HCT116 (cell line): ENCODE measurements around the gene DYRK2.

Experiments
- YY1 ChIP-seq: IDR thresholded peaks from 2 replicates; pipeline ENCODE4 v1.6.1; 2011; ENCODE audit warnings: low read length, low read depth, moderate library complexity, mild to moderate bottlenecking; ENCODE audit not compliant: insufficient replicate concordance; ENCODE audit errors: extremely low read depth
- TF ChIP-seq, protein P1 (sequence below), 3 experiments: fragments of 200-600 bp in 1 of 3; sonication (generic) in 1 of 3; IDR thresholded peaks in 2 of 3; conservative IDR thresholded peaks in 1 of 3; 2 replicates each; pipeline ENCODE4 v1.5.1; 2012 to 2017; ENCODE audit warnings: low read depth in 2 of 3, low read length in 2 of 3, antibody characterized with exemption in 1 of 3, borderline replicate concordance in 1 of 3, control low read depth in 1 of 3, mild to moderate bottlenecking in 1 of 3, mixed read lengths in 1 of 3, mixed run types in 1 of 3, moderate library complexity in 1 of 3; ENCODE audit not compliant: insufficient read depth in 1 of 3

DNA sequence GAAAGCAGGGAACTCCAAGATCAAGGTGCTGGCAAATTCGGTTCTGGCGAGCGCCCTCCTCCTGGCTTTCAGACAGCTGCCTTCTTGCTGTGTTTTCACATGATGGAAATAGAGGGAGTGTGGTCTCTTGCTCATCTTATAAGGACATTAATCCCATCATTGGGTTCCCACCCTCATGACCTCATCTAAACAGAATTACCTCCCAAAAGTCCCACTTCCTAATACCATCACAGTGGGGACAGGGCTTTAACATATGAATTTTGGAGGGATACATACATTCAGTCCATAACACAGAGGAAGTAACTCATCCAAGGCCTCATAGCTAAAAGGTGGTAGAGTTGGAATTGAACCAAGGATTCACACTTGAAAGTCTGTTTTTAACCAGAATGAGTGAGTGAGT, 28.6 kb downstream of the DYRK2 start:
- TF ChIP-seq YY1 = no peak
- TF ChIP-seq, protein P1, sequence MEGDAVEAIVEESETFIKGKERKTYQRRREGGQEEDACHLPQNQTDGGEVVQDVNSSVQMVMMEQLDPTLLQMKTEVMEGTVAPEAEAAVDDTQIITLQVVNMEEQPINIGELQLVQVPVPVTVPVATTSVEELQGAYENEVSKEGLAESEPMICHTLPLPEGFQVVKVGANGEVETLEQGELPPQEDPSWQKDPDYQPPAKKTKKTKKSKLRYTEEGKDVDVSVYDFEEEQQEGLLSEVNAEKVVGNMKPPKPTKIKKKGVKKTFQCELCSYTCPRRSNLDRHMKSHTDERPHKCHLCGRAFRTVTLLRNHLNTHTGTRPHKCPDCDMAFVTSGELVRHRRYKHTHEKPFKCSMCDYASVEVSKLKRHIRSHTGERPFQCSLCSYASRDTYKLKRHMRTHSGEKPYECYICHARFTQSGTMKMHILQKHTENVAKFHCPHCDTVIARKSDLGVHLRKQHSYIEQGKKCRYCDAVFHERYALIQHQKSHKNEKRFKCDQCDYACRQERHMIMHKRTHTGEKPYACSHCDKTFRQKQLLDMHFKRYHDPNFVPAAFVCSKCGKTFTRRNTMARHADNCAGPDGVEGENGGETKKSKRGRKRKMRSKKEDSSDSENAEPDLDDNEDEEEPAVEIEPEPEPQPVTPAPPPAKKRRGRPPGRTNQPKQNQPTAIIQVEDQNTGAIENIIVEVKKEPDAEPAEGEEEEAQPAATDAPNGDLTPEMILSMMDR (IDR thresholded peaks at IDR 0.05 in 2 of 3, conservative IDR thresholded peaks at IDR 0.05 in 1 of 3; ENCODE audit: borderline replicate concordance in 1 of 3, insufficient read depth in 1 of 3, low read depth in 2 of 3, low read length in 2 of 3) = no peak
